HG03432 (cell line): ENCODE measurements around the gene TMEM82.
"Not testable (repeated sequence)": the region's sequence is repeated elsewhere in the genome, so short reads cannot be mapped to it uniquely, and the experiment has no call there.

Source experiments
- ATAC-seq: cut with Tn5 transposase; IDR thresholded peaks from one replicate; pipeline ENCODE4 v1.9.1; 2021; ENCODE audit warnings: mild to moderate bottlenecking, moderate library complexity; ENCODE audit not compliant: unreplicated experiment

TMEM82 gene

DNA sequence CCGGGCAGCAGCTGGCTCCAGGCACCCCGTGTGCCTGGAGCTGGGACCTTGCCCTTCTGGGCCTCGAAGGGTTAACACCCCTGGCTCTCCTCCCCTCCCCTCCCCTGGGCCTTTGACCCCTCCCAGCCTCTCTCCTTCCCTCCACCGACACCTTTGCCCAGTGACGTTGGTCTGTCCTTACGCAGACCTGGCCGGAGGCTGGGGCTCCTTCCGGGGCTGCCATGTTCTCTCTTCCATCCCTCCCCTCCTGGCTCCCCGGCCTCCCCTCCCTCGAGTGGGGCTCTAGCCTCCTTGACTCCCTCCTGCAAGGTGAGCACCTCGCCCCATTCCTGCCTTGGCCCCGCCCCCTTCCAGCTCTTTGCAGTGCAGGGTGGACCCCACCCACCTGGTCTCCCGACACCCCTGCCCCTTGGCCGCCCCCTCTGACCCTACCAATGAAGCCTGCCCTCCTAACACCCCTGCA lies at the start of gene TMEM82:
Gene TMEM82 (plus strand): TSS at position 161 of the 463 bp plus-strand sequence. CDS start 61 bp downstream, at position 222.
- ATAC-seq, result no peak

DNA sequence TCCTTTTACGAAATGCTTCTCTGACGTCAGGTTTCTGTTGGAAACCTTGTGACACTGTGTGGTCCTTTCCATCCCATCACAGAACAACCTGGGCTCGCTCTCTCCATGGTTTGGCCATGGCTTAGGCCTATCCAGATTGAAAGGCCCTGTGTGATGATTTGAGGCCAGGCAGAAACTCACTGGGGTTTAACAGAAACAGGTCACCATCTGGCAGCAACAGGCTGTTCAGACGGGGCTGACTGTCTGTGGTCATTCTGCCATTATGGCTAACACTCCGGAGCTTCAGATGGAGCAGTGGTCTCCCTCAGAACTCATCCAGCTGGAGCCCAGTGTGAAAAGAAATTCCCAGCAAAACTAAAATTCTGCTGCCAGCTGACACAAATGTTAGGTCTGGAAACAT lies 48.9 kb upstream of the TMEM82 start:
- ATAC-seq, result no peak

DNA sequence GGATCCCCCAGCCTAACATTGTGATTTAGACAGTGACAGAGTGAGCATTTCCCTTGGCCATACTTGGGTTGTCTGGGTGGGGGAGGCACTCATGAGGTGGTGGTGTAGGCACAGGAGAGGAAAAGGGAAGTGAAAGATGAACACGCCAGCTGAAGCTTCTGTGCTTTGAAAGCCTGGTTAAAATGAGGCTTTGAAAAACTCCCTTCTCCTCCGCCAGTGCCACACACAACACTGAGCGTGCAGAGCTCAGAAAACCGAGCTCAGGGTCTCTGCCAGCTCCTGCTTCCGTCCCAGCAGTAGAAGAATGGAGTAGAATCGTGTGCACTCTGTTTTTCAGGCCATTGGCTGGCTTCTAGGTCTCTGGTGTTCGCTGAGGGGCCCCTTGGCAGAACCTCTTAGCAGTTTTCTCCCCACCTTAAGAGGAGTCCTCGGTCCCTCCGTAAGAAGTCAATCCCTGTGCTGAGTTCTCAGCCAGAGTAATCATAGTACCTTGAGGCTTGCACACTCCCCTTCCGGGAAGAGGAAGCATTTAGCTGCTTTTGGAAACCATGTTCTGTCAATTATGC lies 45.3 kb upstream of the TMEM82 start:
- peak; percentile 91 for ATAC-seq

DNA sequence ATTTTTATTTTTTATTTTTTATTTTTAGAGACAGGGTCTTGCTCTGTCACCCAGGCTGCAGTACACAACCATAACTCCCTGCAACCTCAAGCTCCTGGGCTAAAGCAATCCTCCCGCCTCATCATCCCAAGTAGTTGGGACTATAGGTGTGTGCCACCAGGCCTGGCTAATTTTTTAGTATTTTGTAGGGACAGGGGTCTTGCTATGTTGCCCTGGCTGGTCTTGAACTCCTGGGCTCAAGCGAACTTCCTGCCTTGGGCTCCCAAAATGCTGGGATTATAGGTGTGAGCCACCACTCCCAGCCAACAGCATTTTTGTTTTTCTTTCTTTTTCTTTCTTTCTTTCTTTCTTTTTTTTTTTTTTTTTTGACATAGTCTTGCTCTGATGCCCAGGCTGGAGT lies 44.1 kb upstream of the TMEM82 start:
- no peak for ATAC-seq

DNA sequence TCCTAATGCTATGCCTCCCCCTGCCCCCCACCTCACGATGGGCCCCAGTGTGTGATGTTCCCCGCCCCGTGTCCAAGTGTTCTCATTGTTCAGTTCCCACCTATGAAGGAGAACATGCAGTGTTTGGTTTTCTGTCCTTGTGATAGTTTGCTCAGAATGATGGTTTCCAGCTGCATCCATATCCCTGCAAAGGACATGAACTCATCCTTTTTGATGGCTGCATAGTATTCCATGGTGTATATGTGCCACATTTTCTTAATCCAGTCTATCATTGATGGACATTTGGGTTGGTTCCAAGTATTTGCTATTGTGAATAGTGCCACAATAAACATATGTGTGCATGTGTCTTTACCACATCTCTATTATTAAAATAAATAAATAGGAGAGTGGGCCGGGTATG lies 43.0 kb upstream of the TMEM82 start:
- ATAC-seq, result not testable (repeated sequence)

DNA sequence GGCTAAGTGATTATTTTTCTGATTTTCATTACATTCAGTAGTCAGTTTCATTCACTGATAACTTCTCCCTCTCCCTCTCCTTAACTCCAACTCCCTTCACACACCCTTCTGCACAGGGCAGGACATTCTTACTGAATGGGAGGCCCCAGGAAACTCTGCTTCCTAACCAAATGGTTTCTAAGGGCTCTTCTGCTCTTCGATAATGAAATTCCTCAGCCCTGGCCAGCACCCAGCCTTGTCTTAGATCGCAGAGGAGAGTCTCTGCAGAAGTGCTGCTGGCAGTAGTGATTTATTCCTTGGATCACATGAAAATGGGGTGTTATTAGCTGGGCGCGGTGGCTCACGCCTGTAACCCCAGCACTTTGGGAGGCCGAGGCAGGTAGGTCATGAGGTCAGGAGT lies 41.8 kb upstream of the TMEM82 start:
- no peak for ATAC-seq

DNA sequence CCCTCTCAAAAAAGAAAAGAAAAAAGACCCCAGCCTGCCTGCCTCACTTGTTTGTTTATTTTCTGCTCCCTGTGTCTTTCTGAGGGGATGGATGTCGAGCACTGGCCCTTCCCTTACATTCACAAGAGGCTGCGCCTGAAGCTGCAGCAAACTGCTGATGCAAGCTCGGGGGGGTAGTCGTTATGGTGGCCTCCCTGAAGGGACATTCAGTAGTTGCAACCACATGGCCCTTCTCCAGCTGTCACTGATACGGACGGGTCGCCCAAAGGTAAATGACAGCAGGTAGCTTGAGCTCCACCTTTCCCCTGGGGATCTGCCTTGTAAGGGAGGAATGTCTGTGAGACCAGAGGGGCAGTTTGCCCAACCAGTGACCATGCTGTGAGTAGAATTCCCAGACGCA lies 40.5 kb upstream of the TMEM82 start:
- no peak for ATAC-seq

DNA sequence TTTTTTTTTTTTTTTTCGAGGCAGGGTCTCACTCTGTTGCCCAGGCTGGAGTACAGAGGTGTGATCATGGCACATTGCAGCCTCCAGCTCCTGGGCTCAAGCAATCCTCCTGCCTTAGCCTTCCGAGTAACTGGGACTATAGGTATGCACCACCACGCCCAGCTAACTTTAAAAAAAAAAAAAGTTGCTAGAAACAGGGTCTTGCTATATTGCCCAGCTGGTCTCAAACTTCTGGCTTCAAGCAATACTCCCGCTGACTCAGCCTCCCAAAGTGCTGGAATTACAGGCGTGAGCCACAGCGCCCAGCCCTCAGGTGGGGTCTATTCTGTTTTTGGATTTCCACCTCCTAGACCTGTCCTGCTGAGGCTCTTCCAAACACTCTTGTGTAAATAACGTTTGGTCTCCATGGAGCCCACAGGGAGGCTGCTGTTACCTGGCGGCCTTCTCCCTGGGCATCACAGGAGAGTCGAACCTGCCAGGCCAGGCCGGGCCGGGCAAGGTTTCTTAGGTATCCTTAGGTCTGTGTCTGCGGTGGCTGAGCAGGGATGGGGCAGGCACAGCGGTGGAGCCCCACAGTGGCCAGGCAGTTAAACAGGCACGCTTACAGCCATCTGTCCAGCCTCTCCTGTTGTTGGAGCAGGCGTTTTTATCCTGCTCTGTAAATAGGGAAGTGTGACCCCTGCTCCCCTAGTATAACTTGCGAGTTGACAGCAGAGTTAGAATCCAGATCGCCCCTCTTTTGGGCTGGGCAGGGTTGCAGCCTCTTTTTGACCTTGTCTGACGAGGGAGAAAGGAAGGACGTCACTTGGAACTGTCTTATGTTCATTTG lies 39.4 kb upstream of the TMEM82 start:
- no peak for ATAC-seq

DNA sequence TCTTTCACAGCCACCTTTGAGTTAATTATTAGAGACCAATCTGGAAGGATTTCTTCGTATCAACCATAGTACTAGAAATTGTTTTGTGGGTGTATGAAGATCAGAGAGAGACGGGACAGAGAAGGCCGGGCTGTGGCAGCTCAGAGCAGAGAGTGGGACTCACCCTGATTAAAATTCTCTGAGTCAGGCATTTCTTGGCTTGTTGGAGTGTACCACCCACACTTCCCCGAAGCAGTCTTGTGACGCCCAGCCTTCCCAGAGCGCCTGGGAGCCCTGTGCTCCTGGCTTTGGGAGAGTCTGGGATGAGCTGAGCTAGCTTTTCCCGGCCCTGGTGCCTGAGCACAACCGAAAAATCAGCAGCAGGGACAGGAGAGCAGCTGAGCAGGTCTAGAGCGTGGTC lies 38.7 kb upstream of the TMEM82 start:
- ATAC-seq, result no peak

DNA sequence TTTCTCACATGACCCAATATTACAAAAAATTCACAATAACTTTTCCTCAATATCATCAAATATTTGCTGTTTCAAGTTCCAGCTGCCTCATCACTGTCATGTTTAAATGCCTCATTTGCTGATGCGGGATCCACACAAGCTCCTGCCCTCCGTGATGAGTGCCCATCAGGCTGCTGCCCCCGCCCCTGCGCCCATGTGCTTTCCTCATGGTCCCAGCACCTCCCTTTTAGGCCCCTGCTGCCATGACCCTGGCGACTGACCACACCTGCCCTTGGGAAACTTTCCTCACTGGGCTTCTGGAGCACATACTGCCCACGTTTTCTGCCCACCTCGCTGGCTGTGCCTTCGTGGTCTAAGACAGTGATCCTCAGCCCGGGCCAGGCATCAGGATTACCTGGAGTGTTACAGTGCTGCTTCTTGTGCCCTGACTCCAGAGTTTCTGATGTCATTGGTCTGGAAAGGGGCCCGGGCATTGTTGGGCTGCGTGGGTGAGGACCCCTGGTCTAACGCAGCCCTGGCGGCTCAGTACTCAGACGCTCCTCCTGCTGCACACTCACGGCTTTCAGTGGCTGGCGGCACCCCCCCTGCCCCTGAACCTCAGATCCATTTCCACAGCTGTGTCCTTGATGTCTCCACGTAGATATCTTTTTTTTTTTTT lies 37.6 kb upstream of the TMEM82 start:
- ATAC-seq, result no peak

DNA sequence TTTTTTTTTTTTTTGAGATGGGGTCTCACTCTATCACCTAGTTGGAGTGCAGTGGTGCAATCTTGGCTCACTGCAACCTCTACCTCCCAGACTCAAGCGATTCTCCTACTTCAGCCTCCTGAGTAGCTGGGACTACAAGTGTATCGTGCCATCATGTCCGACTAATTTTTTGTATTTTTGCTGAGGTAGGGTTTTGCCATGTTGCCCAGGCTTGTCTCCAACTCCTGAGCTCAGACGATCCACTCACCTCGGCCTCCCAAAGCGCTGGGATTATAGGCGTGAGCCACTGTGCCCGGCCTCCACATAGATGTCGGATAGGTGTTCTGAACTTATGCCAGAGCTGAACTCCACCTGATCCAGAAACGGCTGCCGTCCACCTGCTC lies 37.1 kb upstream of the TMEM82 start:
- no peak for ATAC-seq

DNA sequence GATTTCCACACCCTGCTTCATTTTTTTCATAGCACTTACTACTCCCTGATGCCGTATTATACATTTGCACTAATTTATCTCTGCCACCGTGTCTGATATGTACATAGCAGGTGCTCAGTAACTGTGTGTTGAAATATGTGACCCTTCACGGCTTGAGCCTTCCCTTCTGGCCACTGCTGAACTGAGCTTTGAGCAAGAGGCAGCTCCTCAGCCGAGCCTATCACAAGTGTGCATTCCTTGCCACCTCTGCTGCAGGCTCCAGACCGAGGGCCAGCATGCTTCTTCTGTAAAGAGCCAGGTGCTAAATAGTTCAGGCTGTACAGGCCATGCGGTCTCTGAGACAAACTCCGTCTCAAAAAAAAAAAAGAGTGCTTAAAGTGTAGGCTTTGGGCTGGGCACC lies 35.5 kb upstream of the TMEM82 start:
- ATAC-seq, result no peak

DNA sequence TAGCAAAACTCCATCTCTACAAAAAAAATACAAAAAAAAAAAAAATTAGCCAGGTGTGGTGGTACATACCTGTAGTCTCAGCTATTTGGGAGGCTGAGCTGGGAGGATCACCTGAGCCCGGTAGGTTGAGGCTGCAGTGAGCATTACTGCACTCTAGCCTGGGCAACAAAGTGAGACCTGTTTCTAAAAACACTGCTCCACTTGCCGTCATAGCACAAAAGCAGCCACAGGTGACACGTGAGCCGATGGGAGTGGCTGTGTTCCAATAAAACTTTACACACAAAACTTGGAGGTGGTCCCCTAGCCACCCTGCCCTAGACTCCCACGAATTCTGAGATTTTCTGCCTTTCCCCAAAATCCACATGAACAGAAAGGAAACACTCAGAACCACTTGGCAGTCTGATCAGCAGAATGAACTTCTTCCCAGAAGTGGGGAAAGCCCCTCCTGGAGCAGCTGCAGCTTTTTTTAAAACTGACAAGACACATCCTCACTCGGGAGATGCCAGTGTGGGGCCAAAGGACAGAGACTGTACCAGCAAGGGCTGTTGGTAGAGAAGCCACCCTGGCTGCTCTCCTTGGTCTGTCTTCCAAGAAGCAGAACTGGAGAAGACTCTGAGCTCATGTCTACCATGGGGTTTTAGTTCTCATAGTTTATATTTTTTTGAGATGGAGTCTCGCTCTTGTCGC lies 34.9 kb upstream of the TMEM82 start:
- ATAC-seq, result no peak

DNA sequence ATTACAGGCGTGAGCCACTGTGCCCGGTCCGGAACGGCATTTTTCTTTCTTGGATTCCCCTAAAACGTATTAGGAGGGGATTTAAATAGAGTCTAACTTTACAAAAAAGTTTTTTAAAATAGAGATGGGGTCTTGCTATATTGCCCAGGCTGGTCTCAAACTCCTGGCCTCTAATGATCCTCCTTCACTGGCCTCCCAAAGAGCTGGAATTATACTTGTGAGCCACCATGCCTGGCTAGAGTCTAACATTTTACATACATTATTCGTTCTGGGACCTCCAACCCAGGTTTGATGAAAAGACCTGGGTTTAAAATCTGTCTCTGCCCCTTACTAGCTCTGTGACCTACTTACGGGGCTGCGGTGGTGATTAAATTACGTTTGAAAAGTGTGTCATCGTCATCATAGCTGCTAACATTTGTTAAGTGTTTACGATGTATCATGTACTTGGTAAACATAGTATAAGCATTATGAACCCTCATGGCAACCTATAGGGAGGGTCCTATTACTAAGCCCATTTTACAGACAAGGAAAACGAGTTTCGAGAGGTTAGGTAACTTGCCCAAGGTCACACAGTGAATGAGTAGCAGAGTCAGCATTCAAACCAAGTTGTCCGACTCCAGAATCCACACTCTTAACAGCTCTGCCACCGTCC lies 33.7 kb upstream of the TMEM82 start:
- no peak for ATAC-seq

DNA sequence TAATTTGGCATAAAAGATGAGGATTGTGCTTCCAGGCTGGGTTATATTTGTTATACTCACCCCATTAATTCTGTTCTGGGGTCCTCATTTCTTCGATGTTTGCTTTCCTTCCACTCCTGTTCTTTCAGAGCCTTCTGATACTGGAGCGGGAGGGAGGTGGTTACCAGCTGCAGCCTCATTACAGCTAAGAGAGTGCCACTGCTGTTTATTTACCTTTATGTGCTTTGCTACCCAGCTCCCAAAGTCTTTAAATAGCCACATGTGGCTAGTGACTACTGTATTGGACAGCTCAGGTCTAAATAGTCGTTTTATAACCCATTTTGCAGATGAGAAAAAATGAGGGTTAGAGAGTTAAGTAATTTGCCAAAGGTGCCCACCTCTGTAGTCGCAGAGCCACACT lies 33.1 kb upstream of the TMEM82 start:
- ATAC-seq, result no peak

DNA sequence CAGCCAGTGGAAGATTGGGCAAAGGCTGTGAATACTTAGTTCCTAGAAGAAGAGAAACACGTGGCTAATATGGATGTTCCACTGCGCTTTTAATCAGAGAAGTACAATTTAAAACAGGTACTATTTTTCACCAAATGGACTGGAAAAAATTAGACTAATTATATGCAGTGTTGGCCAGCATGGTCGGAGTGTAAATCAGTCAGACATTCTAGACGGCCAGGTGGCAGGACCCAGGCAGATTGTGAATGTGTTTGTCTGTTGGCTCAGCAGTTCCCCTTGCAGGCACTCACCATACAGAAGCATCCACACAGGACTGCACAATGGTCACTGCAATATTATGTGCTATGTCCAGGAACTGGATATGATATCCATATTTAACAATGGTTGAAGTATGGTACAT lies 30.1 kb upstream of the TMEM82 start:
- ATAC-seq, result no peak

DNA sequence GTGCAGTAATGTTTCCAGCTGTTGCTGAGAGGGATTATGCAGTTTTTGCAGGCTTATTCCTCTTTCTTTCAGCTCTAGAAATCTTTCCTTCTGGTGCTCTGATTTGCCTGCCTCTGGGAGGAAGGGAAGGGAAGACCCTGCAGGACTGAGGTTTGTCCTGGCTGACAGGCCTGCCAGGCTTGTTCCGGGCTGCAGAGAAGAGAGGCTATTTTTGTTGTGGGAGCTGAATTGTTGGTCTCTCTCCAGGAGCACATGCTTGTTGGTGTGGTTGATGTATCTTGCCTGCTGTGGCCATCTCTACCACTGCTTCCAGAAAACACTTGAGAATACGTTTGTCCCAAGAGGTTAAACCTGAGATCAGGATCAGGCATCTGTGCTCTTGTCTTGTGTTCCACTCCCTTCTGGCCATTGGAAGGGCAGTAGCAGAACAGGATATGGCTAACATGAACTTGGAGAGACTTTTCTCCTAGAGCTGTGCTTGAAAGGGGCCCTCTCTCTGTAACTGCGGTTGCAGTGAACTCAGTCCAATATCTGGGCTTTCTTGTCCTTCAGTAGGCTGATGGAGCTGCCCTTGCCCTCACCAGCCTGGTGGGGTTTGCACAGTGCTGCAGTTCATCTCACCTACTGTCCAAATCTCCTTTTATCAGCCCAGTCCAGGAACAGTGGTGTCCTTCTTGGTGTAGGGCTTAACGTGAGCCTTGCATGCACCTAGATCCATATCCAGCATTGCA lies 27.7 kb upstream of the TMEM82 start:
- no peak for ATAC-seq

DNA sequence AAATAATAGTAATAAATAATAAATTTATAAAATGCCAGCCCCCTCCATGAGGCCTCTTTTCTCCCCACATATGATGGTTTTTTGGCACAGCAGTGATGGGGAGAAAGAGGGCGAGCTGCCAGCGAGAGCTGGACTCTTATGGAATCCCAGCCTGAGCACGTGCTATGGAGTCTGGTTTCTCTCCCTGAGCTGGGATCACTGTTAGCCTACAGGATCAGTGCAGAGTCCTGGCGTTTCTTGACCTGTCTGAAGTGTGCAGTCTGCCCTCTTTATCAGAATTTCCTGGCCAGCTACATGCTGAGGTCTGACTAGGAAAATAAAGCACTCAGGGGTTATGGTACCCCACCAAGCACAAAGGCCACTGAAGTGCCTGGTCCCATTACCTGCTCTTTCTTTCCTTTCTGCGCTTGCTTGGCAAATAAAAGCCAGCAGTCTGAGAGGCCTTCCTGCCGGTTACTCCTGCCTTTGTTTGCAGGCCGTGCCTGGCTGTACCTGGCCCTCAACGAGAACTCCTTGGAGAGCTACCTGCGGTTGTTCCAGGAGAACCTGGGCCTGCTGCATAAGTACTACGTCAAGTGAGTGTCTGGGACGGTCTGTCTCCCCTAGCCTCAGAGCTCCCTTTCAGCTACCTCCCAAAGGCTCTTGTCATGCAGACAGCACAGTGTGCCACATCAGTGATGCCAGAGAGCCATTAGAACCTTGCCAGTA lies 24.7 kb upstream of the TMEM82 start:
- no peak for ATAC-seq

DNA sequence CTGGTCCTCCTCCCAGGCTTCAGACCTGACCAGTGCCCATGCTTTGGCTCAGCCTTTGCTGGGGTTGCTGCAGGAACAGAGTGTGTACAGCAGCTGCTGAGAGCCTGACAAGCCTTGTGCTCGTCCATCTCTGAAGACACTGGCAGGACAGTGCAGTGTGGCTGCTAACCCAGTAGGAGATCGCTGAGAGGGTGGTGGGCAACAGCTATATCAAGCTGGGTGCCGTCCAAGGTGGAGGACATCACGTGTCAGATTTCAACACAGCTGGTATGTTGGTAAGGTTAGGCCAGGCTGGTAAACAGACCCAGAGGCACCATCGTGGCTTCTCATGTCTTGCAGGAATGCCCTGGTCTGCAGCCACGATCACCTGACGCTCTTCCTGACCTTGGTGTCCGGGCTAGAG lies 24.1 kb upstream of the TMEM82 start:
- no peak for ATAC-seq
